Cardiac fibroblast (primary cell): ENCODE data around the gene GAB1.
A peak's percentile ranks its signal among the peaks of the same experiment; 100 is the strongest.

Experiments used
- DNase-seq, 2 donors: peaks; one replicate each; pipeline versions ENCODE4 v3.0.0 to v3.0.0-alpha.2; 2010; ENCODE audit warnings: low read depth in 2 of 2
- H3K4me3 ChIP-seq, 2 donors: replicated peaks in 1 of 2; 1 replicate in 1 of 2; 2 replicates in 1 of 2; pipeline ENCODE4 v1.5.1; 2011; ENCODE audit warnings: low read depth in 2 of 2, low read length in 2 of 2, mild to moderate bottlenecking in 2 of 2, moderate library complexity in 1 of 2
- TF ChIP-seq, protein P1 (sequence below): IDR thresholded peaks from one replicate; pipeline ENCODE4 v1.5.1; 2011; ENCODE audit warnings: low read depth, mild to moderate bottlenecking, low read length, inconsistent platforms

Gene GAB1

DNA sequence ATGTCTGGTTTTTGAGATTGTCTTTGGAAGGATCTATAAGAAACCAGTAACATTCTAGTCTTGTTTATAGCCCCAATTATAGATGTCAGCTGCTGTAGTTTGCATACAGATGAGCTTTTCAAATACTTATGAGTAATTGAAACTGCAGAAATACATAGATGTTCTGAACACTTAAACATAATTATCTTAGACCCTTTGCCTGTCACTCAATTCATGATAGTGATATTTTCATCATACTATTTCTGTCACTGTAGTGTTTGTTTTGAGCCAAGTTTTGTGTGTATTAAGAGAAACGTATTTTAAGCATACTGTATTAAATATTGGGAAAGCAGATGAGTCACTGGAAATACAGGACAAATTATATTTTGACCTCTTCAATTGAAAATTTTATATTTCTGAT is 107.1 kb downstream of the GAB1 start:
- TF ChIP-seq, protein P1, sequence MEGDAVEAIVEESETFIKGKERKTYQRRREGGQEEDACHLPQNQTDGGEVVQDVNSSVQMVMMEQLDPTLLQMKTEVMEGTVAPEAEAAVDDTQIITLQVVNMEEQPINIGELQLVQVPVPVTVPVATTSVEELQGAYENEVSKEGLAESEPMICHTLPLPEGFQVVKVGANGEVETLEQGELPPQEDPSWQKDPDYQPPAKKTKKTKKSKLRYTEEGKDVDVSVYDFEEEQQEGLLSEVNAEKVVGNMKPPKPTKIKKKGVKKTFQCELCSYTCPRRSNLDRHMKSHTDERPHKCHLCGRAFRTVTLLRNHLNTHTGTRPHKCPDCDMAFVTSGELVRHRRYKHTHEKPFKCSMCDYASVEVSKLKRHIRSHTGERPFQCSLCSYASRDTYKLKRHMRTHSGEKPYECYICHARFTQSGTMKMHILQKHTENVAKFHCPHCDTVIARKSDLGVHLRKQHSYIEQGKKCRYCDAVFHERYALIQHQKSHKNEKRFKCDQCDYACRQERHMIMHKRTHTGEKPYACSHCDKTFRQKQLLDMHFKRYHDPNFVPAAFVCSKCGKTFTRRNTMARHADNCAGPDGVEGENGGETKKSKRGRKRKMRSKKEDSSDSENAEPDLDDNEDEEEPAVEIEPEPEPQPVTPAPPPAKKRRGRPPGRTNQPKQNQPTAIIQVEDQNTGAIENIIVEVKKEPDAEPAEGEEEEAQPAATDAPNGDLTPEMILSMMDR = no peak
- peak in 1 of 2 donors; percentile 9 for DNase-seq
- H3K4me3 ChIP-seq = no peak overlapping the region

DNA sequence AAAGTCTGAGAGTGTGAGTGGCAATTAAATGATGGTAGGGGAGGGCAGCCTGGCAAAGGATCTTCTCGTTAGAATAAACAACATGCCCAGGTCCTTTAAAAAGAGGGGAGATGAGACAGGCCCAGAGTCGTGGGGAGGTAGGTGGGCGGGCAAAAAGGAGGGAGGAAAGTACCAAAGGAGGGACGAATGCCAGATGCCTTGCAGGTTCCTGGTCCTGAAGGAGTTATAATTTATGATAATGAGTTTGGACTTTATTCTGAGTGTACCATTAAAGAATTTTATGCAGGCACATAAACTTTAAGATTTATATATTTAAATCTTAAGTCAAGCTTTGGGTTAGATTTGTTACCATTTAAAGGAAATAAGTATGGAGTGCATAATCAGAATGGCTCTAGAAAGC is 114.5 kb downstream of the GAB1 start:
- DNase-seq = no peak
- TF ChIP-seq, protein P1 = no peak
- no peak overlapping the region for H3K4me3 ChIP-seq

DNA sequence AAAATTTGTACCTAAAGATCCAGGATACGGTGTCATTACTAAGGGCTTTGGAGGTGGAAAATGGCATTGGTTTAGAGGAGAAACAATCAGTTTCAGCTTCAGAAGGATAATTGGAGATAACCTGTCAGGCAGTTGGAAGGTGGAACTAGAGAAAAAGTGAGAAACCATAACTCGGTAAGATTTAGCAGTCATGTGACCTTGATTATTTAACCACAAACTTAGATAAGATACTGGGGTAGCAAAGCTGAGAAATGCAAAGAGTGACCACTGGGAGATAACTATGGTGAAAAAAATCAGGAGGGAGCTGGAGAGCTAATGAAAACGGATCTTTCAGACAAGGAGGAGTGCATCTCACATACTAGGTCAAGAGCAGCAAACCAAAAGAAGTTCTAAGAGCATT is 118.5 kb downstream of the GAB1 start:
- TF ChIP-seq, protein P1 = no peak
- peak in 1 of 2 donors; percentile 15 for DNase-seq
- H3K4me3 ChIP-seq = no peak overlapping the region

DNA sequence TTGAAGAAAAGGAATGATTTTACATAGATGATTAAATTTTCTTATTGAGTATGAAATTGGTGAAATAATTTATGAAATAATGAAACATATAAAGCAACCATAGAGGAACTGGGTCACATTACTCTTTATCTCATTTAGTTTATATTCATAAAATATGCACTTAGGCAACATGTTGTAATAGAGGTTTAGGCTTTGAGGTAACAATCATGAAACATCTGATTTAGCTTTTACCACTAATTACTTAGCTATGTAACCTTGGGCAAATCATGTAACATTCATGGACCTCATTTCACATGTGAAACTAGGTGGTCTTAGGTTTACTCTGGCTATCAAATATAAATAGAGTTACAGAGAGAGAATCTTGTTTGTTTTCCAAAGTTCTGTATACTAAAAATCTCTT is 122.3 kb downstream of the GAB1 start:
- DNase-seq = no peak
- H3K4me3 ChIP-seq = no peak overlapping the region
- TF ChIP-seq, protein P1 = no peak

DNA sequence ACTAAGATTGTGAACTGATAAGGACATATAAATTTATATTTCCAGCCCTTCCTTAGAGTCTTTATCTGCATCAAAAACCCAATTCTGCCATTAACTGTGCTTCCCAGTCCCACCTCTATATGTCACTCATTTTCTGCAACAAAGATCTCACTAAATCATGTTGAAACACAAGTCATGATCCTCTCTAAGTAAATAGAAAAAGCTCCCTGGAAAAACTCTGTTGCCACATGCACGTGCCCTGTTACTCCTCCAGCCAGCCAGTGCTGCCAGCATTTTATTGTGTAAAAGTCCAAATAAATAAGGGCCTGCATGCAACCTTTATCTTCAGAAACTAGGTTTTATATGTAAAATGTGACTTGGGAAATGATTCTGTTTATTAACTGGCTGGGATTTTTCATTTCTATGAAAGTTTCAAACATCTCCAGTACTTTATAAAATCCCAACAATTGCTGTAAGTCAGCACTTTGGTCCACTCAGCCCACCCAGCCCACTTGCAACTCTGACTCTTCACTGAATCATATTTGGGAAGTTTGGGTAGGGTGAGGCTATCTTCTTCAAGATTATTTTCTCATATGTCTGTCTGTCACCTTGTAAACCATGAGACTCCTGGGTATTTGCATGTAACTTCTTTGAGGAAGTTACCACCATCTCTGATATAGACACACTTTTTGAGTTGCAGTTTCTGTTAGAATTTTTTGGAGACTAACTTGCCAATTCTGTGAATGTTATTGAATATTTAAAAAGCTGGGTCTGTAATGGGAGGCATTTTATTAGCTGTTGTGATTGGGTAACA is 136.9 kb downstream of the GAB1 start:
- TF ChIP-seq, protein P1 = no peak
- DNase-seq = no peak
- H3K4me3 ChIP-seq = no peak overlapping the region

DNA sequence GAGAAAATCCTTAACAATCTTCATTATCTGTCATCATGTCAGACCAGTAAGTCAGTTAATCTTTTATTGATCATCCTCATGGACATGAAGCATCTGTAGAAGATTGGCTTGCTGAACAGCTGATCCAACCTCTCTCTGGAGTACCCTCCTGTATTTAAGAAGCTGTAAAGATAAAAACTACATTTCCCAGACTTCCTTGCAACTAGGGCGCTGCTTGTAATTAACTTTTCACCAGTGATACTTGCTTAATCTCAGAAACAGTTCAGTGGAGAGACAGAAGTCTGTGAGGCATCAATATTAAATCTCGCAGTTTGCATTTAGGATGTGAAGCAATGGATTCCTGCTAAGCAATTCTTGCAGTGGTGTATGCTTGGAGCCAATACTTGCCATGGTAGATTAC is 140.8 kb downstream of the GAB1 start:
- TF ChIP-seq, protein P1 = no peak
- no peak for DNase-seq
- H3K4me3 ChIP-seq = no peak overlapping the region

DNA sequence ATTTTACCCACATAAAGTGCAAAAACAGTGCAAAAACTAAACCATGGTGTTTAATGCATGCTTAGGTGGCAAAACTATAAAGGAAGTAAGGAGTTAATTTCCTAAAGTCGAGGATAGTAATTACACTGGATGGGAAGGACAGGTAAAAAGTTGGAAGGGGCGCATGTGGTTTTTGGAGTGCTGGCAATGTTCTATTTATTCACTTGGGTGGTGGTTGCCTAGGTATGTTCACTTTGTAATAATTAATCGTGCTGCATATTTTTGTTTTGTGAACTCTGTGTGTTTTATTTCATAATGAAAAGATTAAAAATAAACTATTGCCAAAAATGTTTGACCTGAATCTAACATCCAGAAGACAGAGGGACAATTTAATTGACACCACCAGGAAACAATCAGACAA is 144.7 kb downstream of the GAB1 start:
- TF ChIP-seq, protein P1 = no peak
- DNase-seq = no peak
- no peak overlapping the region for H3K4me3 ChIP-seq
